HT-29 (cell line): ENCODE results near the gene LCMT2. TPM values are rescaled to one million over a fixed set of nuclear protein-coding genes. Genes with fewer than 3 reads are reported as not detected.

Source experiments
- DNase-seq: peaks from one replicate; pipeline ENCODE4 v3.0.0-alpha.2; 2015; ENCODE audit warnings: low spot score
- total RNA-seq: library from RNA; depleted of rRNA; stranded (reverse); fragments of >200 nt; shearing (Covaris generic); gene quantifications from 2 replicates; pipeline ENCODE4 v1.2.3, GENCODE V29; 2014; rRNA removed

LCMT2 gene
- total RNA-seq, 1 experiment from 2014 or later: 12.9 TPM

- DNase-seq: no peak
Observed at GRCh38 chr15:43276563-43277200, 53.7 kb downstream of the LCMT2 start.

- DNase-seq: no peak
Observed at GRCh38 chr15:43275740-43276562, 54.4 kb downstream of the LCMT2 start.

GRCh38 chr15:43274136-43274535 is 56.2 kb downstream of the LCMT2 start:
- no peak for DNase-seq

Other genes starting within 250 kb of the LCMT2 start
- 20.2 and 23.6 TPM in 2 replicates for gene UBR1, start 224.5 kb downstream of the LCMT2 start, total RNA-seq
- 61.4 and 66.1 TPM in 2 replicates for gene TMEM62, start 197.0 kb downstream of the LCMT2 start, total RNA-seq
- gene CCNDBP1, start 145.2 kb downstream of the LCMT2 start, total RNA-seq: 39.8 and 52.0 TPM in 2 replicates
- not detected in 2 replicates for gene EPB42, start 109.6 kb downstream of the LCMT2 start, total RNA-seq
- gene TGM5, start 63.6 kb downstream of the LCMT2 start, total RNA-seq: not detected in 2 replicates
- not detected in 2 replicates for gene TGM7, start 28.3 kb downstream of the LCMT2 start, total RNA-seq
- gene ZSCAN29, start 40.5 kb upstream of the LCMT2 start, total RNA-seq: 42.2 and 48.7 TPM in 2 replicates
- 35.7 and 37.6 TPM in 2 replicates for gene TUBGCP4, start 40.5 kb upstream of the LCMT2 start, total RNA-seq
- gene TP53BP1, start 162.6 kb upstream of the LCMT2 start, total RNA-seq: 38.1 and 39.4 TPM in 2 replicates
- gene MAP1A, start 187.0 kb upstream of the LCMT2 start, total RNA-seq: 0.46 and 0.50 TPM in 2 replicates